Nephron progenitor cell (in vitro differentiated cells): ENCODE data around the gene STMN1.

Experiments
- DNase-seq: peaks from one replicate; pipeline ENCODE4 v3.0.0; 2021
- H3K27ac Mint-ChIP-seq: 2 replicates; pipeline ENCODE4 v1.8.0; 2021; ENCODE audit warnings: mild to moderate bottlenecking, moderate library complexity, mixed read lengths
- H3K27me3 Mint-ChIP-seq: 2 replicates; pipeline ENCODE4 v1.8.0; 2021; ENCODE audit warnings: mild to moderate bottlenecking, low read depth, mixed read lengths; ENCODE audit not compliant: poor library complexity
- H3K36me3 Mint-ChIP-seq: 2 replicates; pipeline ENCODE4 v1.8.0; 2021; ENCODE audit warnings: low read depth, mixed read lengths
- H3K4me1 Mint-ChIP-seq: 2 replicates; pipeline ENCODE4 v1.8.0; 2021; ENCODE audit warnings: mixed read lengths
- H3K4me3 Mint-ChIP-seq: 2 replicates; pipeline ENCODE4 v1.8.0; 2021; ENCODE audit warnings: mild to moderate bottlenecking, moderate library complexity, mixed read lengths
- H3K9me3 Mint-ChIP-seq: 2 replicates; pipeline ENCODE4 v1.8.0; 2021; ENCODE audit warnings: mild to moderate bottlenecking, moderate library complexity, mixed read lengths
- CTCF ChIP-seq: fragments of 200-600 bp; sonication (generic); IDR thresholded peaks from 2 replicates; pipeline ENCODE4 v1.5.0; 2021; ENCODE audit warnings: antibody characterized with exemption

STMN1 gene

DNA sequence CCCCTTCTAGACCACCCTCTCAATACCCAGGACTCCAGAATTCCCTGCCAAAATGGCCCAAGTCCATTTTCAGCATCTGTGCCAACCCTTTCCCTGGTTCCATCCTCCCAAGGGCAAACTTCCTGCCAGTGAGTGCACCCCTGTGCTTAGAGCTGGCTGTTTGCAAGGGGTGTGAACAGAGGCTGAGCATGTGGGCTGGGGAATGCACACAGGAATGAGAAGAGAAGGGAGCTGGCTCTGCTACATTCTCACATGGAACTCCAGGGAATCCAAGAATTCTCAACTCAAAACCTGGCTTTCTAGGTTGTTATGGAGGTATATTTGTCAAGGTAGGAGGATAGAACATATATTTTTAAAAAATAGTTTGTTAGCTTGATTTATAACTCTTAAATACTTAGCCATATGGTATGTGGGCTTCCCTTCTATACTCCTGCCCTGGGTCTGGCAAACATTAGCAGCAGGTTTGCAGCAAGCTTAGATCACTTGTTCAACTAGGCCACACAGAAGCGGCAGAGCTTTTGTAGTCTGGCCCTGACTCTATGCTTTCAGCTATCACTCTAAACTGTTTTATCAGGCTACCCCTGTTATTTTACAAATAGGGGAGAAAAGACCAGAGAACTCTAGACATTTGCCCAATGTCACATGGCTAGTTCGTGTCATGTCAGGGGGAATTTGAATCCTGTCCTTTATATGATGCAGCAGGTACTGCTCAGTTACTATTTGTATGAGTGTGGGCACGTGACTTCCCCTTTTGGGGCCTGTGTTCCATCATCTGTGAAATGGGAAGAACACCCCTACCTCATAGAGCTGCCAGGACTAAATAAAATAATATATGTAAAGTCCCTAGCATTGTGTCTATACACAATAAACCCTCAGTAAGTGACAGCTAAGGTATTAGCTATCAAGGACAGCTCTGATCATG lies 8.1 kb upstream of the STMN1 start:
- no peak for TF ChIP-seq CTCF
- Mint-ChIP-seq H3K27ac (no peak overlapping the region), H3K4me3 (no peak overlapping the region), H3K27me3 (no peaks in the 10 kb centered on the region), H3K4me1 (peaks cover 22% of the 10 kb centered on the region), H3K36me3 (no peaks in the 10 kb centered on the region), H3K9me3 (no peaks in the 10 kb centered on the region)
- DNase-seq, result no peak

DNA sequence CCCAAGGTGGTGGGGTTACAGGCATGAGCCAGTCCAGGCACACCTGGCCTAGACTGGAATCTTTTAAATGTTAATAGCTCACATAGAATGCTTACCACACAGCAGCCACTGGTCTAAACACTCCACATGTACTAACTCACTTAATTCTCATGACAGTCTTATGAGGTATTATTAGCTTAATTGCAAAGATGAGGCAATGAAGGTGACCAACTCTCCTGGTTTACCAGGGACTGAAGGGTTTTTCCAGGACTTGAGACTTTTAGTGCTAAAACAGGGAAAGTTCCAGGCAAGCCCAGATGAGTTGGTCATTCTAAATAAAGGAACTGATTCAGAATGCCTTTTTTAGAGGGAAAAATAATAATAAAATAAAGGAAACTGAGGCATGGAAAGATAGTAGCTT lies 7.0 kb upstream of the STMN1 start:
- H3K27me3 Mint-ChIP-seq, result no peaks in the 10 kb centered on the region
- no peak for TF ChIP-seq CTCF
- no peak overlapping the region for H3K27ac Mint-ChIP-seq
- no peaks in the 10 kb centered on the region for H3K36me3 Mint-ChIP-seq
- peaks cover 18% of the 10 kb centered on the region for H3K4me1 Mint-ChIP-seq
- no peak overlapping the region for H3K4me3 Mint-ChIP-seq
- no peaks in the 10 kb centered on the region for H3K9me3 Mint-ChIP-seq
- DNase-seq, result no peak

DNA sequence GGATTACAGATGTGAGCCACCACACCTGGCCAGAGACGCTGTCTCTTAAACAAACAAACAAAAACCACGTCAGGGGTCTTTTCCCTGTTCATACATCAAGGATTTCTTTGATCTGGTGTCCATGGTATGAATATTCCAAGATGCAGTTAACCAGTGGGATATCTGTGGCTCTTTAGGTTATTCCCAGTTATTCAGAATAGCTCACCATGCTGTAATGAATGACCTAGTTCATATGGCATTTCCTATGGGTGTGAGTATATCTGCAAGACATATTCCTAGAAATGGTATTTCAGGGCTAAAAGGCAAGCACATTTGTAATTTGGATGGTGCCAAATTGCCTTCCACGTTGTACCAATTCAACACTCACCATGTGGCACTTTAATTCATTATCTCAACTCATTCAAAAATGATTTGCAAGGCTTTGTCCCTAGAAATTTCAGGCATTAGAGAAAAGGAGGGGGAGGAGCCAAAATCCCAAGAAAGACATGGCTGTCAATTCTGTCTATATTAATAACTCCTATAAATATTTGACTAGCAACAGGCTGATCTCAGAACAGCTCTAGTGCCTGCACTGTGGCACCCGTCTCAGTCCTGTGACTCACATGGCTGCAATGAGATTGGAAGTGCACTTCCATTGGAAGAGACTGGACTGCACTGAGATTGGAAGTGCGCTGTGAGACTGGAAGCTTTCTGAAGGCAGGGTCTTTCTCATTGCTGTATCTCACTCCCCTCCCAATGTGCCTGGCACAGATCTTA lies 6.0 kb upstream of the STMN1 start:
- Mint-ChIP-seq H3K27ac (no peak overlapping the region), H3K36me3 (no peaks in the 10 kb centered on the region), H3K4me1 (peaks cover 22% of the 10 kb centered on the region), H3K27me3 (no peaks in the 10 kb centered on the region), H3K4me3 (no peak overlapping the region), H3K9me3 (no peaks in the 10 kb centered on the region)
- DNase-seq, result no peak
- TF ChIP-seq CTCF, result no peak

DNA sequence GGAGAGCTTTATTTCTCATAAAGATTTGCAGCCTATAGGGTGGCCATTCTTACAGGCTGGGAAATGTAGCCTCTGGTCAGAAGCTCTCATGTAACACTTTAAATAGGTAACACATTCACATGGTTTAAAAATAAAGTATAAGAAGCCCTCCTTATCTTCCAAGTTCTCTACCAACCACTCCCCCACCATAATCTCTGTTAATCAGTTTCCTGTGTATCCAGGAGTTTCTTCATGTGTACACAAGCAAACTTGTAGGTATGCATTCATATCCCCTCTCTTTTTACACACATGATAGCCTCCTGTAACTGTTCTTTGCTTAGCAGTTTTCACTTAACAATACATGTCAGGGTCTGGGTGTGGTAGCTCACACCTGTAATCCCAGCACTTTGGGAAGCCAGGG lies 4.9 kb upstream of the STMN1 start:
- no peaks in the 10 kb centered on the region for H3K9me3 Mint-ChIP-seq
- TF ChIP-seq CTCF, result no peak
- DNase-seq, result no peak
- peaks cover 28% of the 10 kb centered on the region for H3K4me1 Mint-ChIP-seq
- H3K27me3 Mint-ChIP-seq, result no peaks in the 10 kb centered on the region
- H3K4me3 Mint-ChIP-seq, result no peak overlapping the region
- no peak overlapping the region for H3K27ac Mint-ChIP-seq
- no peaks in the 10 kb centered on the region for H3K36me3 Mint-ChIP-seq

DNA sequence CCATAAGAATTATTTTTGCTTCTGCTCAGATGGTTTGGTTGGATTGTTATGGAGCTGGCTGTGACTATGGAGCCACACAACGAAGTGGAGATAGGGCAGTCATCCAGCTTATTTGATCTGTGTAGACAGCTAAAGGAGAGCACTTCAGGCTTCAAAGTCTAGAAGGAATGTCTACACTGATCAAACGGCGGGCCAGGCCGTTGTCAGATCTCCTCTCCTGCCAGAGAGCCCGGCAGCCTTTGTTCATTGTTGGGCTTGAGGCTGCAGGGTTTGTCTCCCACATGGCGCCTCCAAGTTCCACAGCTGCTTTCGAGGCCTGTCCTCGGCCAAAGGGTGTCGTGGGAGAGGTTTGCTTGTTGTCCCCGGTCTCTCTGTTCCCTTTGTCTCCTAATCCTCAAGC lies 2.8 kb upstream of the STMN1 start:
- Mint-ChIP-seq H3K27me3 (no peaks in the 10 kb centered on the region), H3K4me3 (no peak overlapping the region), H3K36me3 (peaks cover 10% of the 10 kb centered on the region), H3K27ac (no peak overlapping the region), H3K9me3 (no peaks in the 10 kb centered on the region), H3K4me1 (peaks cover 30% of the 10 kb centered on the region)
- no peak for TF ChIP-seq CTCF
- no peak for DNase-seq
